Brain microvascular endothelial cell (primary cell): ENCODE measurements around the gene CERS3.

Experiments used
- DNase-seq: peaks from one replicate; pipeline ENCODE4 v3.0.0-alpha.2; 2020
- H3K27ac ChIP-seq: fragments of 250-450 bp; sonication (Bioruptor Pico); 2 replicates; pipeline ENCODE4 v1.5.1; 2020; ENCODE audit warnings: mild to moderate bottlenecking, moderate library complexity
- H3K27me3 ChIP-seq: fragments of 250-450 bp; sonication (Bioruptor Pico); replicated peaks from 2 replicates; pipeline ENCODE4 v1.5.1; 2020; ENCODE audit warnings: mild to moderate bottlenecking
- H3K36me3 ChIP-seq: fragments of 250-450 bp; sonication (Bioruptor Pico); replicated peaks from 2 replicates; pipeline ENCODE4 v1.5.1; 2020; ENCODE audit warnings: mild to moderate bottlenecking
- H3K4me3 ChIP-seq: 2 replicates; pipeline ENCODE4 v1.5.1; 2011; ENCODE audit warnings: low read depth, mild to moderate bottlenecking, control low read depth, low read length, moderate library complexity
- in situ Hi-C: cut with HindIII; loops from 2 replicates; pipeline ENCODE4 v1.10.0; 2017; ENCODE audit warnings: low sequenced_read_pairs, low pct_ligation_motif_present
- TF ChIP-seq, protein P1 (sequence below): IDR thresholded peaks from 2 replicates; pipeline ENCODE4 v1.5.1; 2011; ENCODE audit warnings: low read depth, mild to moderate bottlenecking, moderate library complexity, low read length, control low read depth, inconsistent platforms; ENCODE audit errors: missing control alignments

CERS3 gene

DNA sequence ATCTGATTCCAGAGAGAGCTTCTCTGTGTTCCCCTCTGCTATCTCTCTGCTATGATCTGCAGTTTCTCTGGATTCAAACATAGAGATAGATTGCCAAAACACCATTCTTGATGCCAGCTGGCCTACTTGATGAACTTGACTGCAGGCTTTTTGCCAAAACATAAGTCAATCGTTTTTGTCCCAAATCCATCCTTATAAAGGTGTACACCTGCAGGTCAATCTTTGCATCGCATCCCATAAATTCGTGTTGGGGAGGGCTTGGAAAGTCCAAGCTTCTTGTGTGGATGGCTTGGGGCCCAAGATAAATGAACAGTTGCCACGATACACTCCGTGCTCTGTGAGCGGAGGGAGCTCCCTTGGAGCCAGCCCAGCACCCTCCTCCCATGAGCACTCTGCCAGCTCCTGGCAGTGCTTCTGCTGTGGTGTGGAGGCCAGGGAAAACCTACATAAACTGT is 2.7 kb downstream of the CERS3 start:
- no peak for DNase-seq
- Histone ChIP-seq H3K27ac (no peak overlapping the region), H3K36me3 (no peaks in the 10 kb centered on the region), H3K4me3 (no peak overlapping the region), H3K27me3 (no peaks in the 10 kb centered on the region)
- TF ChIP-seq, protein P1, sequence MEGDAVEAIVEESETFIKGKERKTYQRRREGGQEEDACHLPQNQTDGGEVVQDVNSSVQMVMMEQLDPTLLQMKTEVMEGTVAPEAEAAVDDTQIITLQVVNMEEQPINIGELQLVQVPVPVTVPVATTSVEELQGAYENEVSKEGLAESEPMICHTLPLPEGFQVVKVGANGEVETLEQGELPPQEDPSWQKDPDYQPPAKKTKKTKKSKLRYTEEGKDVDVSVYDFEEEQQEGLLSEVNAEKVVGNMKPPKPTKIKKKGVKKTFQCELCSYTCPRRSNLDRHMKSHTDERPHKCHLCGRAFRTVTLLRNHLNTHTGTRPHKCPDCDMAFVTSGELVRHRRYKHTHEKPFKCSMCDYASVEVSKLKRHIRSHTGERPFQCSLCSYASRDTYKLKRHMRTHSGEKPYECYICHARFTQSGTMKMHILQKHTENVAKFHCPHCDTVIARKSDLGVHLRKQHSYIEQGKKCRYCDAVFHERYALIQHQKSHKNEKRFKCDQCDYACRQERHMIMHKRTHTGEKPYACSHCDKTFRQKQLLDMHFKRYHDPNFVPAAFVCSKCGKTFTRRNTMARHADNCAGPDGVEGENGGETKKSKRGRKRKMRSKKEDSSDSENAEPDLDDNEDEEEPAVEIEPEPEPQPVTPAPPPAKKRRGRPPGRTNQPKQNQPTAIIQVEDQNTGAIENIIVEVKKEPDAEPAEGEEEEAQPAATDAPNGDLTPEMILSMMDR: no peak
- in situ Hi-C loops: no loop called here

DNA sequence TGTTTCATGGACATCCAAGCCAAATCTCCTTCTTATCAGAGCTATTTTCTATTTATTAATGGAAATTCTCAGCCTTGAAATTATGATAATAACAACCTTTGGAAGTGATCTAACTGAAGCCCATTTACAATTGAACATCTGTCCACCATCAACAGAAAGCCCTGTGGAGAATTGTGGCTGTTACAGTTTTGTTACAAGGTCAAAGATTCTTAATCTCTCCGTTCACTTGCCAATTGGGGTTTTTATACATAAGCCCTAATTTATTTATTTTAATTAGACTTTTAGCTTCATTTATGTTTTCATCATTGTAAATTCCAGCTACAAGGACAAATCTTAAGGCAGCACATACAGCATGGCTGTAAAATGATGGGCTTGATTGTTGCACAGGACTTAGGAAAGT is 3.3 kb downstream of the CERS3 start:
- H3K36me3 ChIP-seq: no peaks in the 10 kb centered on the region
- in situ Hi-C loops: no loop called here
- DNase-seq: no peak

DNA sequence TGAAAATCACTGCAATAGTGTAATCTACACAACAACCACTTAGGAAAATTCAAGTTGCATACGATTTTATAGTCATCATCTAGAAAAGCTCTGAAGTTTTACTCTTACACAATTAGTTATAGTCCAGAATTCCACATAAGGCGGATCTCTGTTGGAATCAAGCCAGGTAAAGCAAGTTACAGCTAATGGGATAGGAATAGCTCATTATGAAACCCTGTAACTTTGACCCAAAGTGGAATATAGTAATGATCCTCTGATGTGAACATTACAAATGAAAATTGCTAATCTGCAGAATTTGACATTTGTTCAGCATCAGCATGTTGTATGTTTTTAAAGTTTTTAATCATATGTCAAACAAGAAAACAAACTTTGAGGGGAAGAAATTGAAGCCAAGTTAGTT is 4.4 kb downstream of the CERS3 start:
- TF ChIP-seq, protein P1: no peak
- Histone ChIP-seq H3K27me3 (no peaks in the 10 kb centered on the region), H3K27ac (no peak overlapping the region), H3K36me3 (no peaks in the 10 kb centered on the region), H3K4me3 (no peak overlapping the region)
- DNase-seq: no peak
- in situ Hi-C loops: no loop called here

More for the DNA sequence above, 3.3 kb downstream of the CERS3 start:
- TF ChIP-seq, protein P1: no peak
- no peak overlapping the region for H3K4me3 ChIP-seq
- no peaks in the 10 kb centered on the region for H3K27me3 ChIP-seq
- H3K27ac ChIP-seq: no peak overlapping the region

DNA sequence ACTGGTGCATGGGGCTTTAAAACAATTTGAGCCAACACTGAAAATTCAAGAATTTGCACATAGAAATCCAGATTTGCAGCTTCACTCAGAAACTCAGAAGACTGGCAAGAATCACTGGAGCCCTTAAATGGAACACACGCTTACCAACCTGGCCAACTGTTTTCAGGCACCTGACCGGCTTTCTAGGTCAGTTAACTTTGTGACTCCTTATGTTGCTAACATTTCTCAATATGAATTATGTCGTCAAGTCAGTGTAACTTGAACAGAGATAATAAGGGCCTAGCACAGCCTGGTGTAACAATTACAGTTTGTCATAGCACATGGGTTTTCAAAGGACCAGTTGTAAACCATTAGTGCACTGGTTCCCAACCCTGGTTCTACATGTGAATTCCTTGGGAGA is 6.8 kb downstream of the CERS3 start:
- TF ChIP-seq, protein P1: no peak
- no peak for DNase-seq
- Histone ChIP-seq H3K27me3 (no peaks in the 10 kb centered on the region), H3K4me3 (no peak overlapping the region), H3K27ac (no peak overlapping the region), H3K36me3 (no peaks in the 10 kb centered on the region)
- in situ Hi-C loops: no loop called here

DNA sequence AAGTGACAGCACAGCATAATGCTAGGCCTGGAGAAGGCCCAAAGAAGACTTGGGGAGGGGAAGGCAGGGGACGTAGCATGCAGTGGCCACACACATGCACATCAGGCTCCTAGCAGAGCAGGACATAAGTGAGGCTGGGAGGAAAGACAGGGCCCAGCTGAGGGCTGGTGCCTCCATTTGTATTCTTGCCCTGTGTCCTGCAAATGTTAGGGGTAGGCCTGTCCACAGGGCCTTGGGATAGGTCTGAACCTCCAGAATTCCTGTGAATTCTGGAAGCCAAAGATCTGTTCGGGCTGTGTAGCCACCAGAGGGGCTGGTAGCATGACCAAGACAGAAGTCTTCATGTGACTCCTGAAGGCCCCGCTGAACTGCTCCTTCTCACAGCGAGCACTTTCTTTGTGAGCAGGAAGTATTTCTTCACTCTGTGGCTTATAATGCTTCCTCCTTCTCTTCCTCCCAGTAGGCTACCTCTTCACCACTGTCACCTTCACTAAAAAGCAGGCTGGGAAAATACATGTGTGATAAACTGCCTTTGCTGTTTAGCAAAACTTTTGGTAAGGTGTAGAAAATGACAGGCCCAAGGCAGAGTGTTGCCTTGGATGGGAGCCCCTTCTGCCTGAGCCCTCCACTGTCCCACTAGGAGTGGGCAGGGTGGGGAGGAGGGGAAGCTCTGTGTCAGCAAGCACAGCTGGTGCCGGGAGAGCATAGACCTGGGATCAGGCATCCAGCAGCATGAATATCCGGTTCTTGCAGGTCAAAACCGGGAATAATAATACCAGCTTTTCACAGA is 8.4 kb downstream of the CERS3 start:
- TF ChIP-seq, protein P1: no peak
- in situ Hi-C loops: no loop called here
- Histone ChIP-seq H3K4me3 (no peak overlapping the region), H3K27me3 (no peaks in the 10 kb centered on the region), H3K36me3 (no peaks in the 10 kb centered on the region), H3K27ac (no peak overlapping the region)
- no peak for DNase-seq

DNA sequence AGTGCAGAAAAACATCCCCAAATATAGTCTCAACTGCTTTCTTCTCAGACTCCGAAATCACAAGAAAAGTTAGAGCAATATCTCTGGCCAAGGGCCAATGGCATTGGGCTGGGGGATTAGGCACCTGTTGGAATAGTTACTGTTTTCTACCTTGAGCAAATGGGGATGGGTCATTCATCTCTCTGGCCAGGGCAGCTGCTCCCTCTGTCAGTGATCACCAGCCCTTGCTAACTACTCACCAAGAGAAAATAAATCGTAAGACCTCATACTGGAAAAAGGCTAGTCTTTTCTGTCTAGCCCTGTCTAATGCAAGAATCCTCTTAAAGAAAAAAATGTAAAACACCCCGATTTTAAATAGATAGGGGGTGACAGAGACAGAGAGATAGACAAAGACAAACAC is 10.9 kb downstream of the CERS3 start:
- TF ChIP-seq, protein P1: no peak
- Histone ChIP-seq H3K4me3 (no peak overlapping the region), H3K36me3 (no peaks in the 10 kb centered on the region), H3K27me3 (no peaks in the 10 kb centered on the region), H3K27ac (no peak overlapping the region)
- DNase-seq: no peak
- in situ Hi-C loops: no loop called here
